Liver (tissue), 3 donors: ENCODE measurements around the gene FOXM1.

Experiments used
- ATF3 ChIP-seq: IDR thresholded peaks from 2 replicates; pipeline ENCODE4 v1.6.1; 2016; ENCODE audit warnings: antibody characterized with exemption
- CTCF ChIP-seq: fragments of 150-350 bp; IDR thresholded peaks from 2 replicates; pipeline ENCODE4 v1.5.1; 2017; ENCODE audit warnings: improper control_type of control experiment, low read depth, low read length; ENCODE audit not compliant: missing input control
- EGR1 ChIP-seq, 2 donors: IDR thresholded peaks; 2 replicates each; pipeline ENCODE4 v1.6.1; 2016 to 2018; ENCODE audit warnings: antibody characterized with exemption in 2 of 2, low read depth in 2 of 2
- FOXA1 ChIP-seq: IDR thresholded peaks from 2 replicates; pipeline ENCODE4 v1.6.1; 2016; ENCODE audit warnings: antibody characterized with exemption
- GABPA ChIP-seq, 2 donors: IDR thresholded peaks in 1 of 2; conservative IDR thresholded peaks in 1 of 2; 2 replicates each; pipeline ENCODE4 v1.6.1; 2016; ENCODE audit warnings: antibody characterized with exemption in 2 of 2, mild to moderate bottlenecking in 1 of 2, moderate library complexity in 1 of 2
- JUND ChIP-seq, 2 donors: IDR thresholded peaks; 2 replicates each; pipeline ENCODE4 v1.6.1; 2016; ENCODE audit warnings: antibody characterized with exemption in 2 of 2
- MAX ChIP-seq: IDR thresholded peaks from 2 replicates; pipeline ENCODE4 v1.6.1; 2016; ENCODE audit warnings: antibody characterized with exemption
- RAD21 ChIP-seq, 2 donors: IDR thresholded peaks; 2 replicates each; pipeline ENCODE4 v1.6.1; 2016; ENCODE audit warnings: antibody characterized with exemption in 2 of 2, mild to moderate bottlenecking in 2 of 2
- REST ChIP-seq: IDR thresholded peaks from 2 replicates; pipeline ENCODE4 v1.6.1; 2016; ENCODE audit warnings: antibody characterized with exemption, mild to moderate bottlenecking
- RXRA ChIP-seq, 2 donors: IDR thresholded peaks; 2 replicates each; pipeline ENCODE4 v1.6.1; 2017 to 2018; ENCODE audit warnings: antibody characterized with exemption in 2 of 2, mild to moderate bottlenecking in 1 of 2
- SP1 ChIP-seq: IDR thresholded peaks from 2 replicates; pipeline ENCODE4 v1.6.1; 2018; ENCODE audit warnings: antibody characterized with exemption, mild to moderate bottlenecking
- TAF1 ChIP-seq: conservative IDR thresholded peaks from 2 replicates; pipeline ENCODE4 v1.6.1; 2016; ENCODE audit warnings: antibody characterized with exemption, mild to moderate bottlenecking
- YY1 ChIP-seq: IDR thresholded peaks from 2 replicates; pipeline ENCODE4 v1.6.1; 2016; ENCODE audit warnings: antibody characterized with exemption, mild to moderate bottlenecking
- ZBTB33 ChIP-seq: IDR thresholded peaks from 2 replicates; pipeline ENCODE4 v1.6.1; 2016; ENCODE audit warnings: antibody characterized with exemption
- donor health status: healthy.
- donor health status: healthy.

GRCh38 chr12:2825132-2825531 is 51.8 kb downstream of the FOXM1 start:
- TF ChIP-seq CTCF: no peak
- TF ChIP-seq FOXA1: no peak
- TF ChIP-seq JUND (IDR thresholded peaks at IDR 0.05): no peak
- TF ChIP-seq MAX: no peak
- TF ChIP-seq TAF1: no peak
- TF ChIP-seq RXRA (IDR thresholded peaks at IDR 0.05): no peak
- no peak for TF ChIP-seq SP1
- no peak for TF ChIP-seq RAD21 (IDR thresholded peaks at IDR 0.05)
- no peak for TF ChIP-seq YY1
- no peak for TF ChIP-seq GABPA (IDR thresholded peaks at IDR 0.05 in 1 of 2, conservative IDR thresholded peaks at IDR 0.05 in 1 of 2)
- TF ChIP-seq EGR1 (IDR thresholded peaks at IDR 0.05; ENCODE audit: low read depth in 2 of 2): no peak
- TF ChIP-seq REST: no peak
- TF ChIP-seq ATF3: no peak
- no peak for TF ChIP-seq ZBTB33
